Ishikawa (cell line): ENCODE data around the gene KLHL8.

Experiments used
- CEBPB ChIP-seq: IDR thresholded peaks from 2 replicates; pipeline ENCODE4 v1.6.1; 2012
- CREB1 ChIP-seq: IDR thresholded peaks from 2 replicates; pipeline ENCODE4 v1.6.1; 2012; ENCODE audit warnings: low read depth
- EP300 ChIP-seq: IDR thresholded peaks from 2 replicates; pipeline ENCODE4 v1.6.1; 2012; ENCODE audit warnings: borderline replicate concordance
- YY1 ChIP-seq: IDR thresholded peaks from 2 replicates; pipeline ENCODE4 v1.6.1; 2012; ENCODE audit warnings: low read depth

DNA sequence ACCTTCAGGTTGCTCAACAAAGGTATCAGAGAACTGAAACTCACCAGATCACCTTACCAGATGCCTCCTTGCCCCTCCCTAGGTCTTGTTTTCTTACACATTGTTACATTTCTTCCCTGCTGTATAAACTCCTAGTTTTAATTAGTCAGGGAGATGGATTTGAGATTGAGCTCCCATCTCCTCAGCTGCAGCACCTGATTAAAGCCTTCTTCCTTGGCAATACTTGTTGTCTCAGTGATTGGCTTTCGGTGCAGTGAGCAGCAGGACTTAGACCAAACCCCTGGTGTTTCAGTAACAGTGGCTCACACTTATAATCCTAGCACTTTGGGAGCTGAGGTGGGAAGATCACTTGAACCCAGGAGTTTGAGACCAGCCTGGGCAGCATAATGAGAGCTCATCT is 42.5 kb upstream of the KLHL8 start:
- TF ChIP-seq YY1 (no peak), EP300 (no peak), CREB1 (no peak), CEBPB (no peak)
